Measurements from ENCODE around the gene TXNRD3. TPM values are rescaled to one million over a fixed set of nuclear protein-coding genes. Genes with fewer than 3 reads are reported as not detected.

TXNRD3 gene
- total and polyA plus RNA-seq, 4 donors, result 7.0 to 11.0 (median 7.7) TPM

DNA sequence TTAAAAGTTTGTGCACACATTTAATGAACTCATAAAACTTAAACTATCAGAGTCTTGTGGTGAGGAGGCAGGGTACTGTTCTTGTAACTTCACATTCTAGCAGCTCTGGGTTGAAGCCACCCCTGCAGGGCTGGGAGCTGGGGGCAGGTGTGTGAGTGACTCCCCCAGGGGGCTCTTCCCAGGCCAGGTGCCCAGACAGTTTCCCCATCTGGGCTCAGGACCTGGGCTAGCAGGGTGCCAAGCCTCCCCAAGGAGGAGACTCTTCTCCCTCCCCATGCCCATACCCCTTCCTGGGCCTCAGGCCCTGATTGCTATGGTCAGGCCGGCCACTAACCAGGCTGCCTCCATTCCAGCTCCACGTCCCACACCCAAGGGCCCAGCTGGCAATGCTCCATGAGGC is 27.1 kb upstream of the TXNRD3 start:
- TF ChIP-seq EGR1 (IDR thresholded peaks at IDR 0.05; ENCODE audit: low read depth in 2 of 2) (no peak), HNF4A (conservative IDR thresholded peaks at IDR 0.05) (no peak), RAD21 (IDR thresholded peaks at IDR 0.05) (no peak), FOXA2 (IDR thresholded peaks at IDR 0.05) (no peak), TAF1 (conservative IDR thresholded peaks at IDR 0.05) (no peak), GABPA (IDR thresholded peaks at IDR 0.05 in 1 of 2, conservative IDR thresholded peaks at IDR 0.05 in 1 of 2) (no peak)
- Histone ChIP-seq H3K4me3 (ENCODE audit: low read depth in 1 of 3, low read length in 3 of 3) (no peak overlapping the region), H3K9ac (ENCODE audit: low read depth in 1 of 2, low read length in 2 of 2) (no peak overlapping the region), H3K27me3 (ENCODE audit: control insufficient read depth in 4 of 4, insufficient read depth in 4 of 4, low read length in 3 of 4) (no peaks in the 10 kb centered on the region), H3K4me1 (ENCODE audit: control insufficient read depth in 4 of 4, insufficient read depth in 4 of 4, low read length in 3 of 4) (peaks cover 0 to 4% (median 0%) of the 10 kb centered on the region in 4 donors), H3K27ac (ENCODE audit: low read depth in 1 of 2, low read length in 2 of 2) (no peak overlapping the region), H3K36me3 (ENCODE audit: control insufficient read depth in 4 of 4, insufficient read depth in 3 of 4, low read depth in 1 of 4, low read length in 3 of 4) (no peaks in the 10 kb centered on the region), H3K9me3 (ENCODE audit: control insufficient read depth in 4 of 4, low read length in 3 of 4) (no peaks in the 10 kb centered on the region)
- WGBS, result 94% methylated on average over 2 of the region's 2 CpGs
- no peak for DNase-seq (ENCODE audit: low spot score)

GRCh38 chr3:126680667-126681055 is 25.7 kb upstream of the TXNRD3 start:
- Histone ChIP-seq H3K4me3 (ENCODE audit: low read depth in 1 of 3, low read length in 3 of 3) (no peak overlapping the region), H3K4me1 (ENCODE audit: control insufficient read depth in 4 of 4, insufficient read depth in 4 of 4, low read length in 3 of 4) (peaks cover 0 to 4% (median 0%) of the 10 kb centered on the region in 4 donors), H3K27ac (ENCODE audit: low read depth in 1 of 2, low read length in 2 of 2) (no peak overlapping the region), H3K9ac (ENCODE audit: low read depth in 1 of 2, low read length in 2 of 2) (no peak overlapping the region), H3K27me3 (ENCODE audit: control insufficient read depth in 4 of 4, insufficient read depth in 4 of 4, low read length in 3 of 4) (no peaks in the 10 kb centered on the region), H3K36me3 (ENCODE audit: control insufficient read depth in 4 of 4, insufficient read depth in 3 of 4, low read depth in 1 of 4, low read length in 3 of 4) (no peaks in the 10 kb centered on the region), H3K9me3 (ENCODE audit: control insufficient read depth in 4 of 4, low read length in 3 of 4) (no peaks in the 10 kb centered on the region)
- no peak for DNase-seq (ENCODE audit: low spot score)
- TF ChIP-seq TAF1 (conservative IDR thresholded peaks at IDR 0.05) (no peak), NR2F2 (IDR thresholded peaks at IDR 0.05) (no peak), HNF4G (IDR thresholded peaks at IDR 0.05) (no peak), FOXA2 (IDR thresholded peaks at IDR 0.05) (no peak), YY1 (IDR thresholded peaks at IDR 0.05) (no peak), HNF4A (conservative IDR thresholded peaks at IDR 0.05) (no peak), REST (IDR thresholded peaks at IDR 0.05) (no peak), JUND (IDR thresholded peaks at IDR 0.05) (no peak), RAD21 (IDR thresholded peaks at IDR 0.05) (no peak), FOXA1 (IDR thresholded peaks at IDR 0.05) (no peak), SP1 (IDR thresholded peaks at IDR 0.05) (no peak), ZBTB33 (IDR thresholded peaks at IDR 0.05) (no peak)
- TF ChIP-seq, protein P1, sequence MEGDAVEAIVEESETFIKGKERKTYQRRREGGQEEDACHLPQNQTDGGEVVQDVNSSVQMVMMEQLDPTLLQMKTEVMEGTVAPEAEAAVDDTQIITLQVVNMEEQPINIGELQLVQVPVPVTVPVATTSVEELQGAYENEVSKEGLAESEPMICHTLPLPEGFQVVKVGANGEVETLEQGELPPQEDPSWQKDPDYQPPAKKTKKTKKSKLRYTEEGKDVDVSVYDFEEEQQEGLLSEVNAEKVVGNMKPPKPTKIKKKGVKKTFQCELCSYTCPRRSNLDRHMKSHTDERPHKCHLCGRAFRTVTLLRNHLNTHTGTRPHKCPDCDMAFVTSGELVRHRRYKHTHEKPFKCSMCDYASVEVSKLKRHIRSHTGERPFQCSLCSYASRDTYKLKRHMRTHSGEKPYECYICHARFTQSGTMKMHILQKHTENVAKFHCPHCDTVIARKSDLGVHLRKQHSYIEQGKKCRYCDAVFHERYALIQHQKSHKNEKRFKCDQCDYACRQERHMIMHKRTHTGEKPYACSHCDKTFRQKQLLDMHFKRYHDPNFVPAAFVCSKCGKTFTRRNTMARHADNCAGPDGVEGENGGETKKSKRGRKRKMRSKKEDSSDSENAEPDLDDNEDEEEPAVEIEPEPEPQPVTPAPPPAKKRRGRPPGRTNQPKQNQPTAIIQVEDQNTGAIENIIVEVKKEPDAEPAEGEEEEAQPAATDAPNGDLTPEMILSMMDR (IDR thresholded peaks at IDR 0.05; ENCODE audit: low read depth, low read length, missing input control), result no peak
- WGBS, result 91% methylated on average over 4 of the region's 4 CpGs

All from liver (tissue), 9 donors.